Activated CD4-positive, CD25-positive, alpha-beta regulatory T cell treated with anti-CD3 and anti-CD28 coated beads, Interleukin-2, amount 50 U/mL, for 72 hours (primary cell): ENCODE data around the gene HPS1.

ENCODE experiments used
- DNase-seq: peaks from one replicate; pipeline ENCODE4 v3.0.0; 2021

The HPS1 gene

DNA sequence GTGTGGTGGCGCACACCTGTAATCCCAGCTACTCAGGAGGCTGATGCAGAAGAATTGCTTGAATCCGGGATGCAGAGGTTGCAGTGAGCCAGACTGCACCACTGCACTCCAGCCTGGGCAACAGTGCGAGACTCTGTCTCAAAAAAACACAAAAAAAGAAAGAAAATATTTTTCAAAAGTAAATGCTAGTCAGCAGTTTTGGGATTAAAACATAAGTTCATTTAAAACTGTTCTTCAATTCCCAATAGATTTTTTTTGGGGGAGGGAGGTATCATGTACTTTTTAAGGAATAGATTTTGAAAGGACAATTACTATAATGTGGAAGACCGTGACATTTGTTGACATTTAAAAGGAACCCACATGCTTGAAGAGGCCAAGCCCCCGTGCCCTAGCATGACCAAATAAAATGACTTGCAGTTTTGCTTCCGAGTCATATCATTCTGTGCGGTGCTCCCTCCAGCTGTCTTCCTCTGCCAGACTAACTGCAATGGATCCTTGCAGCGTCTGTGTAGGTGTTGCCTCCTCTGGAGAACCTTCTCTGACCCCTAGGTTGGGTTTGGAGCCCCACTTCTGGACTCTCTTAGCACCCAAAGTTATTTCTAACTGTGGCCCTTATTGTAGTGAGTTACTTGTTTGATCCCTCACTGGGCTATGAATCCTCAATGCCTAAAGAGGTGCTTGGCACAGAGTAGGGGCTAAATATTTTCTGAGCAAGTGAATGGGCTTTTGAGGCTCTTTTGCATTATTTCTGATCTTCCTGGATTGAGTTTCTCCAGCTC lies 17.4 kb upstream of the HPS1 start:
- no peak for DNase-seq

DNA sequence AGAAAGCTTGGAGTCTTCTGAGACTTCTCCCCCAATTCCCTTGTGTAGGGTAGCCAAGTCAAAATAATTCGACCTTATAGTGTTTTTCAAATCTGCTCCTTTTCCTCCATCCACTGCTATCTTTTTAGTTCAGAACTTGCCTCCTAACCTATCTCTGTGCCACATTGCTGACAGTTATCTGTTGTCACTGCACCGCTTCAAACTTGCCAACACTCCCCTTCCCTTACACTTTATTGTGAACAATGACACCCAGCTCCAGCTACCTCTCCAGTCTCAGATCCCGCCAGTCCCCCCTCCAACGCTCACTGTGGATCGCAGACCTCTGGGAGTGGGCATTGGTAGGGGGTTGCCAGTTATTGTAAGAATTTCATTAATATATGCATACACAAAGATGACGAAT lies 16.3 kb upstream of the HPS1 start:
- no peak for DNase-seq

DNA sequence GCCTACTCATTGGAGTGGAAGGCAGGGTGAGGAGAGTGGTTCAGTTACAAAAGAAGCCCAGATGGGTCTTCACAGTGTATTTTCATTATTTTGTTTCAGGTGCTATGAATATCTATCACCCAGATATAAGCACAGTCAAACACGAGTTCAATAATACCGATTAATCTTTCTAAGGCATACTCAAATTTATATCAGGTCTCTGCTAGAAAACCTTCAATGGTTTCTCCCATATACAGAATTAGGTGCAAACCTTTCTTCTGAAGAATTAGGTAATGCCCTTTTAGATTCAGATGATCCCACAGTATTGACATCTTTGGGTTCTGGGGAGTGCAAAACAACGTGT lies 14.7 kb upstream of the HPS1 start:
- no peak for DNase-seq

DNA sequence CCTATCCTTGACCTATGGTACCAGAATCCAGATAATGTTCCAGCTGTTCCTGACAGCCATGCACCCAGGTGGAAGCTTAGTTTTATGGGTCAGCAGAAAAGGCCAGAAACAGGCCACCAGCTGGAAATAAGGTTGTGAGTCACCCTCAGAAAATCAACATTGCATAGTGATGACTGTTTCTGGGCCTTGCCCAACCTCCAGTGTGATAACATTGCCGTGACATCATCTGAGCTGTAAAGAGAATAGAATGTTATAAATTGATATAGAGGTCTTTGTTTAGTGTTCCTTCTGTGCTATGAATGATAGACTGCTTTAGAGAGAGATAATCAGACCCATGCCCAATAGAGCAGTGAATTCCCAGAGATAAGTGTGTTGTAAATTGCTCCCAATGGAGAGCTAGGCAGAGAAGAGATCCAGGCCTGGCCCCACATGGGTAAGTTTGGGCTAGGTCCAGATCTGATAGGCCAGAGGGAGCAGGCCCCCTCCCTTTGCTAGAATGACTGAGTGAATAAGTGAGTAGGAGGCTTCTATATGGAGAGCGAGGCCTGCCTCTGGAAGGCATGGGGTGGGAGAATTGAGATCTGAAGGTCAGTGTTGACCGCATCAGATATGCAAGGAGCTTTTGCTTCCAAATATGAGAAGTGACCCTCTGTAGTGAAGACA lies 14.2 kb upstream of the HPS1 start:
- DNase-seq, result no peak

DNA sequence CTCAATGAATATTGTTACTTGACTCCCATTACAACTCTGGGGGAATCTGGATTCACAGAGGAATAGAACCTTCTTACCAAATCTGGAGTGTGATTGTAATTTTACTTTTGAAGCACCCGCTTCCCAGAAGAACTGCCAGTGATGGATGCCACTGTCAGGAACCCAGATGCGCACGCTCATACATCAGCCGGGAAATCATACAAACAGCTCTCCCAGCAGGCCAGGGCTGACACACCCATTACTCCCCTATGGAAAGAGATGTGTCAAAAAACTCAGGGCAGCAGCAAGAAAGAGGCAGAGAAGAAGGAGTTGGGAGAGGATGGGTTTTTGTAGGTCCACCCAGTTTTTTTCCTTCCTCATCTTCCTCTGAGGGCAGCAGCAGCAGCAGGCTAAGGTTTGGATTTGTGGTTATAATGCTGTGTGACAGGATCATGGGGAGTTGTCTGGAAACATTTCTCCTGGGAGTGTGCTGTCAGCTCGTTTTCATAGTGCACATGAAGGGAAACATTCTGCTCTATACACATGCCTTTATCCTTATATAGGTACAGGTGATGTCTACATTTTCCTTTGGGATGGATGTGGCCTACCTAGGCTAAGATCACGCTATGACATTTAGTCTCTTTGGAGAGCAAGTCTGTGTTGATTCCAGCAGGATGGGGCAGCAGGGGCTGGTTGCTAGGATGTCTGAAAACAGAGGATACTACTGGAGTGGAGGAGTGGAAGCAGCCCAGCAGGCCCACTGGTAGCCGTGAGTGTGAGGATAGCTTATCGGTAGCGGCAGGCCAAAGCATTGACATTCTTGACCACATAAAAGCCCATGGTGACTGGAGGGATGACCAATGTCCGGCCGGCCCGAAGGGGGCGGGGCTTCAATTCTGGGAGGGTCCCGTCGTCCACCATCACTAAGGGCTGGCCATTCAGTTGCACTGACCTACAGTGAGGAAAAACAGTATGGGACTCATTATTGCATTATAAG lies 12.4 kb upstream of the HPS1 start:
- DNase-seq, result no peak

DNA sequence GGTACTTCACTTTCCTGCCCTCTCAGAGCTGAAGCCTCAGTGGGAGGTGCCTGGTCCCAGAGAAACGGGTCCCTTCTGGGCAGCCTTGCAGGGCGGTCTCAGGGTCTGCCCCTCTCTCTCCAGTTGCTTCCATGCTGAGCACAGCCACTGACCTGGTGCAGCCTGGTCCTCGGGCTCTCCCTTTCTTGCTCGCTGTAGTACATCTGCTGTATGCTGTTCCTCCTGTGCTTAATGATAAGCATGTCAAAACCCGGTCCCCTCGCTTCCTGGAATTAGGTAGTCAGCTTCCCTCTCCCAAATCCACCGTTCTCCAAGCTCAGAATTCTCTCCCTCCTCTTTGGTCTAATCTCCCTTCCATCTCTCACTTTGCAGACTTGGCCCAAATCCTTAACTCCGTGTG lies 11.0 kb upstream of the HPS1 start:
- DNase-seq, result no peak

DNA sequence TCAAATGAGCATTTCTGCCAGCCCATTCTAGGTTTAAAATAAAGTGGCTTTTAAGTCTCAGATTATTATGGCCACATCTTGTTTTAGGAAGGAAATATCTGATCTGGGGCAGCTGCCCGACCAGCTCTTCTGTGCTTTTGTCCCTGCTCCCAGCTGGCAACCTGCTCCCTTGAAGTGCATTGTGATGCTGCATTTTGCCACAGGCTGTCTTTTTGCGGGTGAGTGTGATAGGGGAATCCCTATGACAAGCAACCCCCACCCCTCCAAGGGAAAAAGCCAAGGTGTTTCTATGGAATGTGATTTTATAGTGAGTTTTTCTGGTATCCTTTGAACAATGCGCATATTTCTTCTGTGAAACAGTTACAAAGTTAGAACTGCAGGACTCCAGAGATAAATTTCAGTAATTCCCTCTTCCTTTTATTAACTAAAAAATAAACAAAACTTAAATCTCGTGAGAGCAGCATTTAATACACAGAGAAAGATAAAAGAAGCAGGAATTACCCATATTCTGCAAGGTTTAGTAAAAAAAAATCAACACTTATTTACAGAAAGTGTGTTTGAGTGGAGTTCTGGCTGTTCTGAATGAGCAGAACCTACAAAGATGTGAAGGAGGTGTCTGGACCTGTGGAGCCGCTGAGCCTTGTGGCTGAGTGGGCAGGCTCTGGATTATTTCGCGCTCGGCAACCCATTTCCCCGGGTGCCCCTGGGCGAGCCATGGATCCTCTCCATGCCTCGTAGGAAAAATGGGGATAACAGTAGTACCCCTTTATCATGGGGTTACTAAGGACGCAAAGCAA lies 10.1 kb upstream of the HPS1 start:
- no peak for DNase-seq

DNA sequence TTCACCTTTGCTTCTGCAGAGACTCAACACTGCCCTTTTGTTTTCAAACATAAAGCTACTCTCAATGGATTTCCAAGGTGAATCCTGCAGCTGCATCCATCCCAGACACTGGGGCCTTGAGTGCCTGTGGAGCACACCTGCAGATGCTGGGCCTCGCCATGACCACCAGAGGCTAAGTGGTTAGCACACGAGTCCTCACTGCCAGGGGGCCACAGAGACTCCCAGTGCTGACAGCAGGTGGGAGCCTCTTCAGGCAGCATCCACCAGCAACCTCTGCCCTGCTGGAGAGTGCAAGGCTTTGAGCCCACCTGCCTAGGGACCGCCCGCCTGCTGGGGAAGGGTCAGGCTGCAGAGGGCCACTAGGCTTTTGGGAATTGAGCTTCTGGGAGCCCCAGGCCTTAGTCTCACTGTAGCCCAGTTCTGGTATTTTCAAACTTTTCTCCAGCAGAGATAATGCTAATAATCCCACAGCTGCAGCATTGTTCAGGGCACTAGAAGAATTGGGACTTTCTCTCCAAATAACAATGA lies 9.4 kb upstream of the HPS1 start:
- DNase-seq, result no peak

DNA sequence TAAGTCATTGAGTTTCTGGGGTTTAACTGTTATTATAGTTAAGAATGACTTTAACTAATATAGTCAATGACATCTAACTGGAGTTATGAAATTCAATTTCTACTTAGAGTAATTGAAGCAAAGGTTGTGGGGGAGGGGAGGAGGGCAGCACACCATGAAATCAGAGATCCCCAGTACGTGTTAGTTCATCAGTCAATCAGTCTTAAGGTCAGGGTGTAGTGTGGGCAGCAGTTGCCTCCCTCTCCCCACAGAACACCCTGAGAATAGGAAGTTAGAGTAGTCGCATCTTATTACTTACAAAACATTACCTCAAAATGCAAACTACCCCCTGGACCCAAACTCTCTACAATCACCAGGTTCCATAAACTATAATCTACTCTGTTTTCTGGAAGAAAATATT lies 7.0 kb upstream of the HPS1 start:
- DNase-seq, result no peak

DNA sequence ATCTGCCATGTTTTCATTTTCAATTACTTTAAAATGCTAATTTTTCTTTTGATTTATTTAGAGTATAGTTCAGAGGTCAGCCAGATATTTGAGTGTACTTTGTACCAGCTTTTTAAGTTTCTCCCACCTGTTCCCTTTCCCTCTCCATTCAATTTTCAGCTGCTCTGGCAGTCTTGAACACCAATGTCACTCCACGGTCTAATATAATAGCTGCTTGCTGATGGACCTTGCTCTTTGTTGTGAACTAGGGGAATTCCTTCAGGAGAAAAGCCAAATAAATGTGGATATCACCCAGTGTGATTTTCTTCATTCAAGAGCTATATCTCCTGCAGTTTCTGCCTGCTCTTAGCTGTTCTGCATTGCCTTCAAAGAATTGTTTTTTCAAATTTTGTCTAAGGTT lies 3.9 kb upstream of the HPS1 start:
- no peak for DNase-seq

DNA sequence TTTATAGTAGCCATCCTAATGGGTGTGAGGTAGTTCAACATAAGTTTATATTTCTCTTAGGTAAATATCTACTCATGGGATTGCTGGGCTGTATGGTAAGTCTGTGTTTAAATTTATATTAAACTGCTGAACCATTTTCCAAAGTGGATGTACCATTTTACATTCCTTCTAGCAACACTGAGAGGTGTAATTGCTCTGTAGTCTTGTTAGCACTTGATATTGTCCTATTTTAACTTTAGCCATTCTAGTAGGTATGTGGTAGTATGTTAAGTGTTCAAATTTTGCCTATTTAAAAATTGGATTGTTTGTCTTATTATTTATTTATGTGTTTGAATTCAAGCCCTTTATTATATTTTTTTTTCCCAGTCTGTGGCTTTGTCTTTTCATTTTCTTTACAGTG lies 2.6 kb upstream of the HPS1 start:
- DNase-seq, result no peak

DNA sequence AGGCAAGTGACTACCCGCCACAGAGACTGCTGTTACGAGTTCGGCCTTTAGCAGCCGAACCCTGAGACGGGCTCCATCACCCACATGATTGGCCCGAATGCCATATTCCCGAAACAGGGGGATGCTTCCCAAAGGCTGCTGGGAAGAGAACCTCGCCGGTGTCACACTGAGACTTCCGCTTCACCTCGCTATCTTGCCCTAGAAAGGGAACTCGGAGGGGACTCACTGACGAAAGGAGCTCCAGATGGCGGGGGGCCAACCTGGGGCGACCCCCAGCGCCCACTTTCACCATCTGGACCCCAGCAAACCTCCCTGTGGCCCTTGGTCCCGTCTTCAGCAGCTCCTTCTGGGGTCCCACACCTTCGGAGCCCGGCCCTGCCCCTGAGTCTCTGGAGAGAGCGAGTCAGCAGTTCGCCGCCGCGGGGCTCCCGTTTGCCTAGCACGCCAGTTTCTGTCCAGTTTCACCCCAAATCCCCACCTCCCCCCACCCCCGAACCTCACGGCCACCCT lies 529 bp downstream of the HPS1 start:
- DNase-seq, result no peak

DNA sequence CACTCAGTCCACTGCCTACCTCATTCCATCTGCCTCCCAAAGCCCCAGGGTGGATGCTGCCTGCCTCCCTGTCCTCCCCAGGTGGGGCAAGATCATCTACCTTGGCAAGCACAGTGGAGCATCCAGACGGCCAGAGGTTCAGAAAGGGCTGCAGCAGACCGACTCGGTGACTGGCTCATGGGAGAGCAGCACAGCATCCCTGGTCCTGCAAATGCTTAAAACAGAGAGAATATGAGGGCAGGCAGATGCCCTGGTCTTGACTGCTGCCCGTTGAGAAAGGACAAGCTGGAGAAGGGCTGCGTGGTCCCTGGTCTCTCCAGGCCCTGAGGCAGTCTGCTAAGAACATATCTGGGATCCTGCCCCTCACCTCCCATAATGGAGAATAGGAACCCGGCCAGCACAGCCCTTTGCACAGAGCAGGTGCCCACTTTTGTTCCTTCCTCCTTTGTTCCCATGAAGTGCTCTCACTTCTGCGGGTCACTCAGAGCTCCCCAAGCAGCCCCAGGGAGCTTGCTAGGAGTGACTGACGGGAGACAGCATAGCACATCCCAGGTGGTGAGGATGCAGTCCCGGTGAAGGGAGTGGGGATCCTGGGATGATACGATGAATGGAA lies 1.4 kb downstream of the HPS1 start:
- no peak for DNase-seq

DNA sequence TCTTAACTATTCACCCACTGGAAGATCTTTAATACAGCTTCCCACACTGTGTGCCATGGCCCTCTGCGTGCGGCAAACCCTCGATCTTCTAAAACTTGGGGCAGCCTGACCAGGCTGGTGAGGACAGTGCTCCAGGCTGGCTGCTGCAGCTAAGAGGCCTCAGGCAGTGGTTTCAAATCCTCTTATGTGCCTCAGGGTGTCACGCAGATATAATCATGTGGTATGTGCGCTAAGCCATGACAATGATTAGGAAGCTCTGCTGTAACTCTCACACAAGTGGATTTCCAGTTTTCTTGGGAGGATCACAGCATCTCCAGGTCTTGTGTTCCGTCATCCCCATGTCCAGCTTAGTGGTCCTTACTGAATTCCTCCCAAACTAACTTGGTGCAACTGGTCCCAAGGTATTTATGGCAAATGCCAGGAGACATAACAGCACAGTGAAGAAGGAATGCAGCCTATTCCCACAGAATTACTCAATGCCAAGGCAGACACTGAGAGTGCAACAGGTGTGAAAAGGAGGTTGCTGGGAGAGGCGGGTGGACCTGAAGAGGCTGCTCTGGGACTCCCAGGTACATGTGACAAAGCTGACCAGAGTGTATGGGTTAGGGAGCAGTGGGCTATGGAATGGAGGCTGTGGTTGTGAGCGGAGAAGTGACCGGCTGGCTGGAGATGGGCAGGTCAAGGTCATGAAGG lies 2.3 kb downstream of the HPS1 start:
- no peak for DNase-seq

DNA sequence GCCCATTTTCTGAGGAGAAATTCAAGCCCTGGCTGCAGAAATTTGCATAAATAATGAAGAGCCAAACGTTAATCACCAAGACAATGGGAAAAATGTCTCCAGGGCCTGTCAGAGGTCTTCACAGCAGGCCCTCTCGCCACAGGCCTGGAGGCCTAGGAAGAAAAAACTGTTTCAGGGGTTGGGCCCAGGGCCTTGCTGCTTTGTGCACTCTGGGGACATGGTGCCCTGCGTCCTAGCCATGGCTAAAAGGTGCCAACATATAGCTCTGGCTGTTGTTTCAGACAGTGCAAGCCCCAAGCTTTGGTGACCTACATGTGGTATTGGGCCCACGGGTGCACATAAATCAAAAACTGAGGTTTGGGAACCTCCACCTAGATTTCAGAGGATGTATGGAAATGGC lies 8.0 kb downstream of the HPS1 start:
- DNase-seq, result no peak

DNA sequence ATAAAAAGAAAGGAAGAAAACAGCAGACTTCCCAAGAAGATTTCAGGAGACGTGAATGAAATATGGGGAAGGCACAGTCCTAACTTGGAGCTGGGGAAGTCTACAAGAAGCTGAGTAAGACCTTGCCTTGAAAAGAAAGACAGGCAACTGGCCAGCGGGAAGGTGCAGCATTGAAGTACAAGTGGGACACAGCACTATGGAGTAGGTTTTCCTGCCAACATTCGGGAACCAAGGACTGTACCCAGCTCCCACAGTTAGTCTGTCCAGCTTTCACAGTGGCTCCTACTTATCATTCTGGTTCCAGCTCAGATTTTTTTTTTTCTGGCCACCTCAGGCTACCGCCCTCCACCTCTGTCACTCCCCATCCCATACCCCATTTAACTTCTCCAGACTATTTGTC lies 10.0 kb downstream of the HPS1 start:
- DNase-seq, result no peak

DNA sequence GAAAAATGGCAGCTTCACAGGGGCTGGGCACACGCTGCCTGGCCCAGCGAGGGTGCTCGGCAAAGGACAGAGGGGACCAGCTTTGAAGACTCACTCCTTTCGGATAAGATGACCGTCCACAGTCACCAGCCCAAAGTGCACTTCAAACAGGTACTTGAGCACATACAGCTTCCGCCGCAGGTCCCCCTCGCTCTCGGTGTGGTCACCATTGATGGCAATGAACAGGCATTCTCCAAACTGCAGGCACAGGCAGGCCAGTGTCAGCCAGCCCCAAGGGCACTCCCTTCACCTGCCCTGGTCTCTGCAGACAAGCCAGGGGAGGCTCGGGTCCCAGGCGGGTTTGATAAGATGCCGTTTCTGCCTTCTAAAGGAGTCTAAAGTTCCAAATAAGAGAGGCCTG lies 11.6 kb downstream of the HPS1 start:
- no peak for DNase-seq

DNA sequence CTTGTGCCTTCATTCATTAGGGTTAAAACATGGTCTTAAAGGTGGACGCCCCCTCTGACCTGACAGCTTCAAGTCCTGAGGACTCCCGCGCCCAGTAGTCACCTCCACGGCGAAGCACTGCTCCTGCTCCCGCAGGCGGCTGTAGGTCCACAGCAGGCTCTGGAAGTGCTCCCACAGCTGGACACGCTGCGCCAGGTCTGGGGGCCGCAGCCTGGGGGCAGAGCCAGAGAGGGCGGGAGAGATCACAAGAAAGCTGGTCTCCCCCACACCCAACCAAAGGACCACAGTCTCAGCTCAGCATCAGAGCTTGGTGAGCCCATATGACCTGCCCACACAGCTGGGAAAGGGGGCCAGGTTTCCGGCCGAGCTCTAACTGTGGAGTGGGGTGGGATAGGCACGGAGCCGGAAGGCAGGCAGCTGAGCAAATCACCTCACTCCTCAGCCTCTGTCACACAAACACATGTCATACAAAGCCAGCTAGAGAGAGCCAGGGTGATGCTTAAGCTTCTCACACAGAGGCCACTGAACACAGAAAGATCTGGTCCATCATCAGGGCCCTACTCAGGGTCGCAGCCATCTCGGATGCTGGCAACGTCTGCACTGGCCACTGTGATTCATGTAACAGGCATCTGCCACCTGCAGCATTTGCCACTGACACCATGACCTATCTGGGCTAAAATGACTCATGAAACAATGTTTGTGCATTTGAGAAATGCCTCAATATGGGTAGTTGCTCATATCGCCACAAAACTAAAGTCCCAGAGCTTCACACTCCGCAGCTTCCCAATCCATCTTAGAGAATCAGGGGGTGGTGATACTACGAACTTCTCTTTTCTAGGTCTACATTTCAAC lies 12.6 kb downstream of the HPS1 start:
- no peak for DNase-seq

DNA sequence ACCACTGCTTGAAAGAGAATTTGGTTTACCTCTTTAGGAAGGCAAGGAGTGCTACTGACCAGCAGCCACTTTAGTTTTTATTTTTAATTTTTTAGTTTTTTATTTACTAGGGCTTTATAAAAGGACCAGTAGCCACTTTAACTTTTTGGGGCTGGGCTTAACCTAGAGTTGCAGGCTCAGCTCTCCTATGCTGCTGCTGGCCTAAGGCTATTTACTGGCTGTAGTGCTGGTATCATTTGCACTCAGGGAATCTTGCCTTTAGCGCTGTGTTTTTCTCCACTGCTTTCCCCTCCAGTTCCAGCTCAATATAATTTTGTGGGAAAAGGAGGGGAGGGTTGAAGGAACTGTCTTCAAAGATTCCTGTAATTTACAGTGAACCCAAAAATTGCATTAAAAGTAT lies 13.4 kb downstream of the HPS1 start:
- DNase-seq, result no peak

DNA sequence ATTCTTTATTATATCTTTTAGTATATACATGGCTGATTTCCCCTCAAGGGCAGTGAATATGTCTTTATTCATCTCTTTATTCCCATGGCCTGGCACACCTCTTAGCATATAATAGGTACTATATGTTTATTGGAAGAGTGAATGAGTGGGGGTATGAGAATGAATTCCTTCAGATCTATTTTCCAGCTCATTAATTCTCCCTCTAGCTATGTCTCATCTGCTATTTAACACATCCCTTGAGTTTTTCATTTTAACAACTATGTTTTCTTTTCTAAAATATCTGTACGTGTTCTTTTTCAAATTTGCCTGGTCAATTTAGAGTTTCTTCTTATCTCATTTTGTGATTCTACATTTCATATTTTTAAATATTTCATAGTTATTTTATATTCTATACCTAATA lies 14.4 kb downstream of the HPS1 start:
- DNase-seq, result no peak
